D721Med (cell line): Measurements from ENCODE around the gene ZPR1.

Experiments
- DNase-seq: peaks from one replicate; pipeline ENCODE4 v3.0.0; 2011; ENCODE audit warnings: low spot score; ENCODE audit not compliant: insufficient read length
- FAIRE-seq: peaks from 2 replicates; lab custom pipeline; 2011; peaks lifted over from hg19 to GRCh38; lab: Jason Lieb, UNC
- CTCF ChIP-seq: IDR thresholded peaks from 2 replicates; pipeline ENCODE4 v1.5.1; 2012; ENCODE audit warnings: mild to moderate bottlenecking, control low read depth; ENCODE audit not compliant: insufficient read depth; ENCODE audit errors: missing control alignments

ZPR1 gene

DNA sequence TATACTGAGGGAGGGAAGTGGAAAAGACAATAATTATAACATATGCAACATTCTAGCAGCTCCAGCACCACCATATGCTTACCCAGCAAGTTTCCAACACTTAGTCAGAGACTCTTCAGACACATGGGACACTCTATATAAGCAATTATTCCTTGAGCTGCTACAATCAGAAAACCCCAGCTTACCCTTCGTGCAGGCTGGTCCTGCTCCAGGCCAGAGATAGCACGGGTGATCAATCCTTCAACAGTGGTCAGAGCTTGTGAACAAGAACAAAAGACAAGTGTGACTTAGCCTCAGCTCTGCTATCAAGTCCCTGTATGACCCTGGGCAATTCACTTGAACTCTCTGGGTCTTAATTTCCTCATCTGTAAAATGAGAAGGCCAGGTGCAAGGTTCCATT is 1.5 kb downstream of the ZPR1 start:
- TF ChIP-seq CTCF = no peak
- DNase-seq = no peak
- no peak for FAIRE-seq

DNA sequence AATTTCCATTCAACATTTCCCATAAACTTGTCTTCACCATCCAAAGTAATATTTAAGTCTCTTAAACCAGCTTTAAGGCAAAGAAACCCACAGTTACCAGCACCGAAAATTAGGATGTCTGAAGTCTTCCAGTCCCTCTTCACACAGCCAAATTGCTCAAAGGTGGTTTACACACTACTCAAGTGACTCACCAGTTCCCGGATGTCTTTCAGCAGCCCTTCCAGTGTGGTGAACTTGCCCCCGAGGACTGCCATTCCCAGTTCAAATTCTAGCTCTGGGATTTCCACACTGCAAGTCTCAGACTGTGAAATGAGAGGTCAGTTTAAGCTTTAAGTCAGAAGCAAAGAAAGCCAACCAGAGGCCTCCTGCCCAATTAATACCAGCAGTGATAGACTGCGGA is 5.1 kb downstream of the ZPR1 start:
- no peak for FAIRE-seq
- no peak for TF ChIP-seq CTCF
- no peak for DNase-seq

- TF ChIP-seq CTCF = no peak
- DNase-seq = no peak
- FAIRE-seq = no peak
Measured at GRCh38 chr11:116778556-116778955, 9.3 kb downstream of the ZPR1 start.

GRCh38 chr11:116777056-116777455 is 10.8 kb downstream of the ZPR1 start:
- TF ChIP-seq CTCF = no peak
- DNase-seq (no peak), FAIRE-seq (no peak)

DNA sequence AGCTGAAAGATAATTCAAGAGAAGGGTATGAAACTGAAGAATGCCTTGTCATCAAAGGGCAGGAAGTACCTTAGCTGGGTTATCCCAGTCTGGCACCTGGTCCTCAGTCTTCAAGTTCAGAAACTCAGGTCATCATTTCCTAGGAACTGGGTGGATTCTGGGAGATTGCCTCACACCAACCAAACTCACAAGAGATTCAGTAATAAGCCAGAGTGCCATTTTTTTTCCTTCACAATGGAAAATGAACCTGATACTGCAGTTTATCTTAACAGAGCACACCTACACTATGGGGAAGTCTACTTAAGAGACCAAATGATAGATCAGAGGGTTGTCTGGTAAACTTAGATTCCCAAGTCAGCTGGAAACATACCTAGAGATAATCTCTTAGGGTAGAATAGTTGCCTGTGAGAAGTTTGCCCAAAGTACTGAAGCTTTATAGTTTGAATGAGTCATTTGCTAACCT is 11.3 kb downstream of the ZPR1 start:
- TF ChIP-seq CTCF = no peak
- no peak for FAIRE-seq
- DNase-seq = no peak

- FAIRE-seq (no peak), DNase-seq (no peak)
- no peak for TF ChIP-seq CTCF
Measured at GRCh38 chr11:116775975-116776374, 11.8 kb downstream of the ZPR1 start.

DNA sequence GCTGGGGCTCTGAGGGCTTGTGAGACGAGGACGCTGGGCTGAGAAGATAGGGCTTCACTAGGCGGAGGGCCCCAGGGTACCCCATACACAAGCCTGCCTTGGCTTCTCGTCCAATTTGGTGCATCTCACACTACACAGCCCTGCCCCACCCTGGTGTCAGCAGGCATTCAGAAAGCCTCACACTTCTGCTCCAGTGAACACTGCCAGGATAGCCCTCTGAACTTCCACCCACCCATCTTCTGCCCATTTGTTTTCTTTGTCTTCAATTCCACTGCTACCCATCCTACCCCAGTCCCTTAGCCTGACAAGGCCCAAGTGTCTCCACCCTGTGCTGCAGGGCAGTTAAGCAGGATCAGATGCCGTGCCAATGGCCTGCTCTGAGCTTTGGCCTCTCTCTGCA is 13.2 kb downstream of the ZPR1 start:
- FAIRE-seq (no peak), DNase-seq (no peak)
- no peak for TF ChIP-seq CTCF
